ENCODE data around the gene LTBP2.
"Not testable (repeated sequence)": the region's sequence is repeated elsewhere in the genome, so short reads cannot be mapped to it uniquely, and the experiment has no call there.

LTBP2 gene

DNA sequence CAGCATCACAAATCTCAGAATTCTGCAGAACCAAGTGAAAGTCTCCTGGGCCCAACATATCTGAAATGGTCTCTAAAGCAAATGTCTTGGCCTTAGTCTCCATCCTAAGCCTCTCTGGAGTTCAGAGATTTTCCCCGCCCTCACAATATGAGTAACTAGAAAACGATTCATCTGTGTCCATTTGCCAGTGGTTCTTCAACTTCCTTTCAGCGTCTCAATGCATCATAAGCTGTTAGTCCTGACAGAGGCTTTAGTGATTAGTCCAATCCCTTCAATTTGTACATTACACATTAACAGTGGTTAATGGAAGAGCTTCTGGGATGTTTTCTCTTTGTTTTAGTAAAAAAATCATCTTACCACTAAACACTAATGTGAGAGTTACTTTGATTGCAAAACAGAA lies 136.4 kb downstream of the LTBP2 start:
- no peak for DNase-seq

DNA sequence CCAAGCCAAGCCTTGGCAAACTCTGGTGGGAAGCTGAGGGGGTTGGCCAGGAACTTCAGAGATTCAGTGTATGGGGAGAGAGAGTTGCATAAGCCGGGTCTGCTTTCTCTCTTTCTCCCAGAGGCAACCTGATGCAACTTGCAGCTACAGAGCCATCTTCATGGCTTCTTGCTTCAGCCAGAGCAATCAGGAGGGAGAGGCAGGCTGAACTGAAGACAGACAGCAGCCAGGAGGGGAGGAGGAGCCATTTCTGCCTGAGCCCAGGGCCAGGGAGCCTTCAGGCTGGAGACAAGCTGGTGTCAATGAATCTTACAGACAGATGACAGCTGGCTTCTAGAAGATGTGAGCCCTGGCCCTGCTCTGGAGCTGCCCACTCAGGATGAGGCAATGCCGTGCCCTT lies 137.7 kb downstream of the LTBP2 start:
- DNase-seq, result no peak

DNA sequence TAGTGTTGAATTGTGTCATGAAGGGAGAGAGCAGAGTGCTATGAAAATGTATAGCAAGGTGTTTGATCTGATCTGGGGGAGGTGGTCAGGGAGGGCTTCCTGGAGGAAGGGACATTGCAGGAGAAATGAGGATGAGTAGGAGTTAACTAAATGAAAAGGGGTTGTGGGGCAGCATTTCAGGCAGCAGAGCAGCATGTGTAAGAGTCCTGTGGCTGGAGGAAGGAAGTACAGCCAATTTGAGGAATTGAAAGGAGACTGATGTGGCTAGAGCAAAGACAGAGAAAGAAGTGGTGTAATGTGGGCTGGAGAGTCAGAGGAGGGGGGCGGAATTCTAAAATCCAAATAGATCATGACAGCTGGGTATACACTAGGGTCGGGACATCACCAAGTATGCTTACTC lies 139.4 kb downstream of the LTBP2 start:
- no peak for DNase-seq

DNA sequence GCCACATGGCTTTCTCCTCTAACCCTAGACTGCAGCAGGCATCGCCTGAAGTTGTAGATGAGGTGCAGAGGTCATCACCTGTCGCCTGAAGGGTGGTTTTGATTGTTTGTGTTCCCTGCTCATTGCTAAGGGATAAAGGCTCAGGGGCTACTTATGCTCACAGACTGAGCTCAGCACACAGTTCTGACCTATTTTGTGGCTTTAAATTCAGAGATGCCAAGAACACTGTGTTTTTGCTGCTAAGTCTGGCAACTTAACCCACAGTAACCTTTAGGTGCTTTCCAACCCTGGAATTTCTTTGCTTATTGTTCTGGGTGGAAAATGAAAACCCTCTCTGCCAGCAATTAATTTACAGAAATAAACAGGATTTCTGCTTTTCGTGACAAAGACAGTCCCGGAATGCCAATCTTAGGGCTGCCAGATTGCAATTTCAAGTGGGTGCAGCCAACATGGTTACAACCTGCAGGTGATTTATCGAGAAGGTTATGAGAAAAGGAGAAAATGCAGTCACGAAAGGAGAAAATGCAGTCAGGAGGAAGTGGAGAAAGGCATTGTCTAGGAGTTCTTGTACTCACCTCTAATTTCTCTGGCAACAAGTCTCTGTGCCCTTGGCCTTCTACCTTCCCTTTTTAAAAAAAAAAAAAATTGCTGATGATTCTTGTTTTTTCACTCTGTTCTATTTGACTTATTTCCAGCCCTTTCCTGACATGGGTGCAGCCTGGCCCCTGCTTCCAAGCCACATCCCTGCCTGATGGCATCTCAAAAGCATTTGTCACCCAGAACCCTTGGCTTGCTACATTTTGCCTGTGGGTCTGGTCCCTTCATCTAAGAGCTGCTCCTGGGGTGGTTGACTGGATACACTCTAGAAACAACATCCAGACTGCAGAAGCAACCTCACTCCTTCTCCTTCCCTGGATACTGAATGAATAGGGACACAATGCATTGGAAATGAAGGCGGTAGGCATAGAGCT lies 142.2 kb downstream of the LTBP2 start:
- no peak for DNase-seq

DNA sequence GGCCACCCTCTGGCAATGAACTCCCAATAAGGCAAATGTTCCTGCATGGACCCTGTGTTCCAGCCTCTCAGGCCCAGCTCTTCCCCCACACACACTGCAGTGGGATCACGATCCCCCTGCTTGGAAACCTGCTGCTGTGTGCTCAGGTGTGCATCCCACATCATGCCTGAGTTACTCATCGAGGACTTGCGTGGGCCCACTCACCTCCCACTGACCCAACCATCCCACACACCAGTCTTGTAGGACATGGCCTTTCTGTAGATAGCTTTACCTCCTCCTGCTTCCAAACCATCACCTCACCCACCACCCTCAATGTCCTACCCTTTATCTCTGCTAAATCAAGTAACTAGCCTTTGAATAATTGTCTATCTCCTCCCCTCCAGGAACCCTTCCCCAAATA lies 143.5 kb downstream of the LTBP2 start:
- DNase-seq, result no peak

DNA sequence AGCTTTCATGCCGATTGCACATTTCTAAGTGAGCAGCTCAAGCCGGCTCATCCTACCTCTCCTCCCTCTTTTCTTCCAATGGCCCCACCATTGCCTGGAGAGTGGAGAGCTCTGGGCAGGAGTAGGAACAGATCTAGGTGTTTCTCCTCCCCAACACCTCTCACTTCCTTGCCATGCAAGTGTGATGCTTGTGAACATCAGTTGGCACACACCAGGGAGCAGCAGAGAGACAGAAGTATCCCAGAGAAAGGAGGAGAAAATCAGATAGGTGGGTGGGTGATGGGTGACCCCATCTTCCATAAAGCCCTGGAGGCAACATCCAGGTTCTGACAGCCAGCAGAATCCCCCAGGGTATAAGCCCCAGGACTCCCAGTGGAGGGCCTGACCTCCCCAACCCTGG lies 146.7 kb downstream of the LTBP2 start:
- no peak for DNase-seq

DNA sequence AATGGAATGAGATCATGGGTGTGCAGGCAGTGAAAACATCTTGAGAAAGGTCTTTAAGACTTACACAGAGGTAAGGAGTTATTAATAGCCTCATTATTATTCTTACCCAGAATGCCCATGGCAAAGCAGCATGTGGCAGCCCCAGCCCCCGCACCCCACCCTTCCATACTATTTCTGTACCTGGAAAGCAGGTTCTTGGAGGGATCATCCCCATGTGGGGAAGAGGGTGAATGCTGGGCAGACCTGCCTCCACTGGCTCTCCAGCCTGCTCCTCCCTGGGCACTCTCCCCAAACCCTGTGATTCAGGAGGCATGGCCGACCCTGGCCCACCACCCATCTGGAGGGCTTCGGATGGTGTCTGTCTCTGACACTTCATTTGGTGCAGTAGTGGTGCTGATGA lies 147.3 kb downstream of the LTBP2 start:
- DNase-seq, result no peak

DNA sequence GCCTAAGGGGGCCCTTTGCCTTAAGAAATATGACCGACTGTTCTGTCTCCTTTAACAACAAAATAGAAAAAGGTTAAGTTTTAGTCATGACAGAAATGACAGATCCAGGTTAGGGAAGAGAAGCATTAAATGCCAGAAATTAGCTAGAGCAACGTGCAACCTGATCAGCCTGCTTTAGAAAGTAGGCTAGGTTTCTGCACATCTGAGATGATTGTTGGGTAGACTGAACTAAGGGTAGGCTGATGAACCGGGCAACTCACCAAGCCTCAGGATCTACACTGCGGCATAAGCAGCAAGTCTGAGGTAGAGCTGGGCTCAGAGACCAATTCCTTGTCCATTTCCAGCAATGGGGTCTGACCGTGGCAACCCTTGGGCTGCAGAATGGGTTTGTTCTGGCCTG lies 148.3 kb downstream of the LTBP2 start:
- no peak for DNase-seq

DNA sequence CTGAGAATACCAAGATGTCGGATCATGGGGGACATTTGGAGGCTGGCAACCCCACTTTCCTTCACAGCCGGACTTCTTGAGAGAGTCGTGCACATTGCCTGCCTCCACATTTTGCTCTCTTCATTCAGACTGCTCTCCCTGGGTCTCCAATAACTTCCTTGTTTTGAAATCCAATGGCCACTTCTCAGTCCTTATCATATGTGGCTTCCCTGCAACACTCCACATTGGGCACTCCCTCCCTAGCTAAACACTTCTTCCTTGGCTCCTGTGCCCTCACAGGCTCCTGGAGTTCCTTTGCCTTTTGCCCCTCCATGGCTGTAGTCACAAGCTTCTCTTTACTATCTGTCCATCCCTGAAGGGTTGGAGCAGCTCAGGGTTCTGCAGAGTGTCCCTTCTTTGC lies 149.0 kb downstream of the LTBP2 start:
- no peak for DNase-seq

DNA sequence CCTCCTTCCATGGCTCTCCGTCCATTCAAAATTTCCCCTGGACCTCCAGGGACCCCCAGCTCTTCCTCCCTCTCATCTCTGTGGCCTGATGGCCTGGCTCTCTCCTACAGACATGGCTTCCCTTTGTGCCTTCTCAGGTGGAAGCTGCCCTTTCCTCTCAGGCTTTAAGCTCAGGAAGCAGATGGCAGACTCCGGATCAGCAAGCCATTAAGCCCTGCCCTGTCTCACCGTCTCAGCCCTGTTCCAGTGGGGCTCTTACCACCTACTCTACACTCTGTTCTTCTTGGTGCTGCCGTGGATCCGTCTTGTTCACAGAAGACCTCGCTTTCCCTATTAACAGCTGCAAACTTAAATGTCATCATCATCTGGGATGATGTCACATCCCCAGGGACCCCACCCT lies 152.1 kb downstream of the LTBP2 start:
- DNase-seq, result no peak

DNA sequence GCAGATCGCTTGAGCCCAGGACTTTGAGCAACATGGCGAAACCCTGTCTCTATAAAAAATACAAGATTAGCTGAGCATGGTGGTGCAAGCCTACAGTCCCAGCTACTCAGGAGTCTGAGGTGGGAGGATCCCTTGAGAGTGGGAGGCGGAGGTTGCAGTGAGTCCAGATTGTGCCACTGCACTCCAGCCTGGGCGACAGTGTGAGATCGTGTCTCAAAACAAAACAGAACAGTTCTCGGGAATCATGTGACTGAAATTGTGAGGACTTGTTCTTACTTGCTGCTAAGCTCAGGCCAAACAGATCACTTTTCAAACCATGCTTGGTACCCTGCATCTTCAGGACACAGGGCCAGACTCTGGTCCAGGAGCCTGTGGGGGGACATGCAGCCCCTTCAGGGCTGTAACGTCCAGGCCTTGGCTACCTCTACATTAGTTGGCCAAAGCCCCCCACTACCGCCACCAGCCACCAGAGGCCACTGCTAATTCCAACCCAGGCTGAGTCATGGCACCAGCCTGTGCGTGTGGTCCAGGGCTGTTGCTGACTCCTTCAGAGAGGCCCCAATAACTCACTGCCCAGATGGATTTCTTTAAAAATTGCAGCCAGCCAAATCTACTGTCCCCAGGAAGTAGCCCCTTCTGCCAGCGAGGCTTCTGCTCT lies 152.6 kb downstream of the LTBP2 start:
- DNase-seq, result no peak

DNA sequence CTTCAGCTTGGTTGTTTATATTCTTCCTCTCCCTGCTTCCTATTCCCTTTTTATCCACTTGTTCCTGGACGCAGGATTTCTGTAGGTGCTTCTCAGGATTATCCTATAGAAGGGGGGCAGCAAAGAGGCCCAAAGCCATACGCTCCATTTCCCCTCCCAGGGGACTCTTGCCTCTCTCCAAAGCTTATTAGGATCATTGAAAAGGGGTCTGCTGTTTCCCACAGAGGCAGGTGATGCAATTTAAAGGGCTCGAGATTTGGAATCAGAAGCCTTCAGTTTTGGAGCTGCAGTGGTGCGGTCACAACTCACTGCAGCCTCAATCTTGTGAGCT lies 154.5 kb downstream of the LTBP2 start:
- DNase-seq, result no peak

DNA sequence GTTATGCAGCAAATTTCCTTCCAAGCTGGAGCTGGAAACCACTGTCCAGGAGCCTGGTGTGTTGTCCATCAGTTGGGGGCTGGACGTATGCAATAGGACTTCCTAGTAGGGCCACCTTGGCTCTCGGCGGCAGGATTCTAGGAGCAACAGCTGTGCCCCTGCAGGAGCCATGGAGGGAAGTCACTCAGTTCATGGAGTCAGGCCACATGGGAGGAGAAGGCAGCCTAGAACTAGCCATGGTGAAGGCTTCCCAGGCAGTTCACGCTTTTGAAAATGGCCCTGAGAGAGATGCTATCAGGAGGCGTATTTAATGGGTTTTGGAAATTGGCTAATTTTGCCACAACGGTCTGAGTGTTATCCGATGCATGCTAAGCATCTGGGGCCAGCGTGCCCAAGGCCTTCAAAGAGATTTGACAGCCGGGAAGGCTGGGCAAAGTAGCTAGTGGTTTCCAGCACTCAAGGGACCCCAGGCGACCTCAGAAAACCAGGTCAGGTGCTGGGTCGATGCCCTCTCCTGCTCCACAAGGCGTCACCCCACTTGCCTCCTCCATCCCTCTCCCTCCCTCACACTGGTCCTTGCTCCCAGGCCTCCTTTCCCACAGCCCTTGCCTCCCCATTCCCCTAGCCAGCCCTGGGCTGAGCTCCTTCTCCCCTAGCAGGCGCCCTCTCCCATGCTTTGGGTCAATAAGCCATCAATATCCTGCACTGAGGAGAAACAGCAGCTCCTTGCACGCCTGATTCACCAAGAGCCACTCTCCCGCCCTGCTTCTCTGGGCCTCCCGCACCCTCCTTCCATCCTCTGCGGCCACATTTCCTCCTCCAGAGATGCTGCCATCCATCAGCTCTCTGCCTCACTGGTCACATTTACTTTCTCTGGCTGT lies 155.1 kb downstream of the LTBP2 start:
- no peak for DNase-seq

DNA sequence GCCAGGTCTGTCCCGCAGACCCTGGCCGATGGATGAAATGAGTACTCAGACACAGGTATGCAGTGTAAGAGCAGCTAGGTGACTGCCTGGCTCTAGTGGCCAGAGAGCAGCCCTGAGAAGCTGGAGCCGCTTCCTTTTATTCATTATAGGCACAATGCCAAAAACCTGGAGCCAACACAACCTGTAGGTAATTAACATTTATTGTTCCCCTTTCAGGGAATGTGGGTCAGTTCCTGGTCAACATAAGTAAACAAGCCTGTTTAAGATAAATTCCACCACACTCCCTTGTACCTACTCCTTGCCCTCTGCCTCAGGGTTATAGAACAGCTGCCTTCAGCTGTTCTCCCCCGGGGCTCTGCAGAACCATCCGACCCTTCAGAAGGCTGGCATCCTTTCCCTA lies 157.6 kb downstream of the LTBP2 start:
- not testable (repeated sequence) for DNase-seq

Measured in T-helper 9 cell (primary cell).